ENCODE measurements around the gene TMEM248.
"Not testable (repeated sequence)": the region's sequence is repeated elsewhere in the genome, so short reads cannot be mapped to it uniquely, and the experiment has no call there.

Gene TMEM248

GRCh38 chr7:66904063-66904593 lies 16.9 kb upstream of the TMEM248 start:
- no peak overlapping the region for H3K27ac ChIP-seq
- no peak for TF ChIP-seq ZFX (IDR thresholded peaks at IDR 0.05)
- TF ChIP-seq CTCF (conservative IDR thresholded peaks at IDR 0.05), result no peak

DNA sequence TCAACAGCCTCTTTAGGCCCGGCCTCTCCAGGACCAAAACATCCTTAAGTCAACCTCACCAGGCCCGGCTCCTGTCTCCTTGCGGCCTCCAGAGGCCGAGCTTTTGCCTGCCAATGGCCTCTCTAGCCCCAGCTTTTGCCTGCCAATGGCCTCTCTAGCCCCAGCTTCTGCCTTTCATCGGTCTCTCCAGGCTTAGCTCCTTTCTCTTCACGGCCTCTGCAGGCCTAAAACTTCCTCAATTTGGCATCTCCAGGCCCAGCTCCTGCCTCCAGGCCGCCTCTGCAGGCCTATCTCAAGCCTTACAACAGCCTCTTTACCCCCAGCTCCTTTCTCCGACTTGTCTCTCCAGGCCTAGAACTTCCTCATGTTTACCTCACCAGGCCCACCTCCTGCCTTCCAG lies 15.7 kb upstream of the TMEM248 start:
- no peak overlapping the region for H3K27ac ChIP-seq
- TF ChIP-seq CTCF (conservative IDR thresholded peaks at IDR 0.05) (no peak), ZFX (IDR thresholded peaks at IDR 0.05) (no peak)

DNA sequence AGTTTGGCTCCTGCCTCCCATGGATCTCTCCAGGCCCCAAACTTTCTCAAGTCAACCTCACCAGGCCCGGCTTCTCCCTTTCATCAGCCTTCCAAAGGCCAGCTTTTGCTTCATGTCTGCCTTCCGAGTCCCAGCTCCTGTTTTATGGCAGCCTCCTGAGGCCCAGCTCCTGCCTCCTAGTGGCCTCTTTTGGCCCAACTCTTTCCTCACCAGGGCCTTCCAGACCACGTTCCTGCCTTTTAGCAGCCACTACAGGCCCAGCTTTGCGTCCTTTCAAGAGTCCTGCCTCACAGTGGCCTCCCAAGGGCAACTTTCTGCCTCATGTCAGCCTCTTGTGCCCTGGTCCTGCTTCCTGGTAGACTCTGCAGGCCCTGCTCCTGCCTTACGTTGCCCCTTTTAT lies 15.3 kb upstream of the TMEM248 start:
- no peak for TF ChIP-seq ZFX (IDR thresholded peaks at IDR 0.05)
- no peak; the same call in 1 of the 2 replicates for TF ChIP-seq CTCF (conservative IDR thresholded peaks at IDR 0.05)
- no peak overlapping the region for H3K27ac ChIP-seq

GRCh38 chr7:66907731-66908130 lies 13.3 kb upstream of the TMEM248 start:
- TF ChIP-seq CTCF (conservative IDR thresholded peaks at IDR 0.05), result no peak
- no peak for TF ChIP-seq ZFX (IDR thresholded peaks at IDR 0.05)
- H3K27ac ChIP-seq, result no peak overlapping the region

- H3K27ac ChIP-seq, result not testable (repeated sequence)
These were observed 12.4 kb upstream of the TMEM248 start for GRCh38 chr7:66908598-66908997.

DNA sequence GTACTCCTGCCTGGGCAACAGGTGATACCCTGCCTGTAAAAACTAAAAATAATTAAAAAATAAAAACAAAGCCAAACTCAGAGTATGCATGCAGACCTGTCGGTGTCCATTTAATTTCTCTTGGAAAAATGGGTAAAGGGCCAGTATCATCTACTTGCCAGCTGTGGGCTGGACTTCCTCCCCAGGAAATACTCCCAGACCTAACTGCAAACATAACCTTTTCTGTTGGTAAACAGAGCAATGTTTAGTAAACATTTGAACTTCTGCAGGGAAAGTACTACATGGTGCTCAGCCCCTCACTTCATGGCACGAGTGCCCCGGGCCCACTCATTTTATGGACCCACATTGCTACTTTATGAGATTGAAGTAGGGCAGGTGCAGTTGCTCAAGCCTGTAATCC lies 10.2 kb upstream of the TMEM248 start:
- no peak for TF ChIP-seq CTCF (conservative IDR thresholded peaks at IDR 0.05)
- TF ChIP-seq ZFX (IDR thresholded peaks at IDR 0.05), result no peak
- no peak overlapping the region for H3K27ac ChIP-seq

GRCh38 chr7:66911191-66911590 lies 9.8 kb upstream of the TMEM248 start:
- H3K27ac ChIP-seq, result not testable (repeated sequence)

GRCh38 chr7:66912195-66912594 lies 8.8 kb upstream of the TMEM248 start:
- TF ChIP-seq ZFX (IDR thresholded peaks at IDR 0.05) (no peak), CTCF (conservative IDR thresholded peaks at IDR 0.05) (no peak)
- H3K27ac ChIP-seq, result no peak overlapping the region
